Neuronal stem cell (in vitro differentiated cells): ENCODE data around the gene CXXC5.
A peak's percentile ranks its signal among the peaks of the same experiment; 100 is the strongest.

ENCODE experiments used
- DNase-seq: peaks from one replicate; pipeline ENCODE4 v3.0.0-alpha.2; 2013; ENCODE audit warnings: low spot score
- H2AFZ ChIP-seq: one replicate; pipeline ENCODE4 v1.6.1; 2013; ENCODE audit warnings: mild to moderate bottlenecking, low read length, inconsistent platforms
- H2AK5ac ChIP-seq: 2 replicates; pipeline ENCODE4 v1.6.1; 2013; ENCODE audit warnings: low read depth, mild to moderate bottlenecking, inconsistent platforms, low read length, moderate library complexity, mixed read lengths
- H2BK120ac ChIP-seq: 2 replicates; pipeline ENCODE4 v1.6.1; 2013; ENCODE audit warnings: low read depth, mild to moderate bottlenecking, inconsistent platforms, low read length, moderate library complexity, mixed read lengths
- H2BK12ac ChIP-seq: one replicate; pipeline ENCODE4 v1.6.1; 2013; ENCODE audit warnings: low read length, inconsistent platforms
- H2BK15ac ChIP-seq: 2 replicates; pipeline ENCODE4 v1.6.1; 2013; ENCODE audit warnings: mild to moderate bottlenecking, low read length, inconsistent platforms, mixed read lengths
- H2BK5ac ChIP-seq: one replicate; pipeline ENCODE4 v1.6.1; 2013; ENCODE audit warnings: inconsistent platforms, mild to moderate bottlenecking, low read length, moderate library complexity
- H3K14ac ChIP-seq: one replicate; pipeline ENCODE4 v1.6.1; 2013; ENCODE audit warnings: low read length, inconsistent platforms
- H3K18ac ChIP-seq: 2 replicates; pipeline ENCODE4 v1.6.1; 2013; ENCODE audit warnings: low read length, inconsistent platforms
- H3K23ac ChIP-seq: 2 replicates; pipeline ENCODE4 v1.6.1; 2013; ENCODE audit warnings: low read depth, mild to moderate bottlenecking, mixed read lengths, low read length, inconsistent platforms; ENCODE audit not compliant: poor library complexity
- H3K27ac ChIP-seq: replicated peaks from 3 replicates; pipeline ENCODE4 v1.5.1; 2013; ENCODE audit warnings: low read length, inconsistent platforms
- H3K27me3 ChIP-seq, 3 experiments: 2 replicates each; pipeline ENCODE4 v1.6.1; 2013; ENCODE audit warnings: low read length in 3 of 3, mild to moderate bottlenecking in 2 of 3, inconsistent platforms in 1 of 3, low read depth in 1 of 3, mixed read lengths in 1 of 3, moderate library complexity in 1 of 3; ENCODE audit not compliant: control insufficient read depth in 3 of 3, insufficient read depth in 3 of 3
- H3K36me3 ChIP-seq, 2 donors: replicated peaks in 1 of 2; 2 replicates each; pipeline ENCODE4 v1.6.1; 2013; ENCODE audit warnings: low read length in 2 of 2; ENCODE audit not compliant: control insufficient read depth in 2 of 2, insufficient read depth in 2 of 2
- H3K4ac ChIP-seq: 2 replicates; pipeline ENCODE4 v1.6.1; 2013; ENCODE audit warnings: inconsistent platforms, mild to moderate bottlenecking, low read length, moderate library complexity
- H3K4me1 ChIP-seq, 2 donors: 1 replicate in 1 of 2; 2 replicates in 1 of 2; pipeline ENCODE4 v1.6.1; 2013; ENCODE audit warnings: low read length in 2 of 2, low read depth in 1 of 2; ENCODE audit not compliant: control insufficient read depth in 2 of 2, insufficient read depth in 1 of 2
- H3K4me2 ChIP-seq: one replicate; pipeline ENCODE4 v1.6.1; 2013; ENCODE audit warnings: mild to moderate bottlenecking, low read length, inconsistent platforms; ENCODE audit not compliant: insufficient read depth, poor library complexity, severe bottlenecking
- H3K4me3 ChIP-seq, 2 donors: 2 replicates each; pipeline ENCODE4 v1.5.1; 2013; ENCODE audit warnings: low read length in 2 of 2, mild to moderate bottlenecking in 2 of 2, inconsistent platforms in 1 of 2, moderate library complexity in 1 of 2
- H3K79me1 ChIP-seq: one replicate; pipeline ENCODE4 v1.6.1; 2013; ENCODE audit warnings: low read depth, mild to moderate bottlenecking, inconsistent platforms, low read length, moderate library complexity
- H3K9ac ChIP-seq: one replicate; pipeline ENCODE4 v1.6.1; 2013; ENCODE audit warnings: mild to moderate bottlenecking, low read depth, low read length, inconsistent platforms; ENCODE audit not compliant: poor library complexity
- H3K9me3 ChIP-seq, 2 donors: replicated peaks in 1 of 2; 2 replicates each; pipeline versions ENCODE3 to v1.6.1; 2013; ENCODE audit warnings: low read length in 2 of 2, mild to moderate bottlenecking in 2 of 2, inconsistent platforms in 1 of 2, low read depth in 1 of 2, mixed read lengths in 1 of 2, moderate library complexity in 1 of 2; ENCODE audit not compliant: control insufficient read depth in 2 of 2, insufficient read depth in 1 of 2
- H4K8ac ChIP-seq: one replicate; pipeline ENCODE4 v1.6.1; 2013; ENCODE audit warnings: low read depth, mild to moderate bottlenecking, inconsistent platforms, low read length, moderate library complexity
- H4K91ac ChIP-seq: one replicate; pipeline ENCODE4 v1.6.1; 2013; ENCODE audit warnings: low read length, low read depth, mild to moderate bottlenecking, inconsistent platforms; ENCODE audit not compliant: poor library complexity
- WGBS, 2 donors: extraction: QIAGEN DNeasy Blood & Tissue Kit; methylation state at CpG; one replicate each; pipeline ENCODE4 v1.1.7; 2013; ENCODE audit warnings: missing lambda C conversion rate in 2 of 2, mixed read lengths in 1 of 2; ENCODE audit not compliant: insufficient read length in 2 of 2, insufficient replicate concordance in 1 of 2; ENCODE audit errors: extremely low coverage in 2 of 2; 5-methylcytosine and 5-hydroxymethylcytosine counted together

The CXXC5 gene

DNA sequence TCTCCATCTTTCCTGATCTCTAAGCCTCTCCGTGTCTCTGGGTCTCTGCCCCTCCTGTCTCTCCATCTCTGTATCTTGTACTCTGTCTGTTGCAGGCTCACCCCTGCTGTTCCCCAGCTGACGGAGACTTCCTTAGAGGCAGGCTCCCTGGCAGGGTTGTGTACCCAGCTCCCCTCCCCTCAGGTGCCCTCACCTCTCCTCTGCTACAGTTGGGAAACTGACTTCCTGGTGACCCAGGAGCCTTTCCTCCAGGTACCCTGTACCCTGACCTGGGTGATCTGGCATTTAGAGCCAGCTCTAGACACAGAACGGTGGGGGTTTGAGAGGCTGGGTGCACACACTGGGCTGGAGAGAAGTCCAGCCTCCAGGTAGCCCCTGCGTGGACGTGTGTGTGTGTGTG, 37.7 kb downstream of the CXXC5 start:
- H3K27me3 ChIP-seq: no peaks in the 10 kb centered on the region
- H2BK12ac ChIP-seq: no peak overlapping the region
- no peak overlapping the region for H4K91ac ChIP-seq
- no peak overlapping the region for H2BK5ac ChIP-seq
- peaks cover 7 to 56% of the 10 kb centered on the region in 2 donors for H3K36me3 ChIP-seq
- H2AFZ ChIP-seq: no peak overlapping the region
- no peak overlapping the region for H4K8ac ChIP-seq
- H3K9ac ChIP-seq: no peak overlapping the region
- no peak for DNase-seq
- H2AK5ac ChIP-seq: peak overlapping the region; percentile 88
- H3K4me3 ChIP-seq: no peak overlapping the region
- H3K4me1 ChIP-seq: peaks cover 43 to 54% of the 10 kb centered on the region in 2 donors
- H3K23ac ChIP-seq: no peak overlapping the region
- no peak overlapping the region for H3K14ac ChIP-seq
- no peak overlapping the region for H3K4ac ChIP-seq
- no peak overlapping the region for H3K4me2 ChIP-seq
- no peaks in the 10 kb centered on the region for H3K9me3 ChIP-seq
- H3K79me1 ChIP-seq: peaks cover 3% of the 10 kb centered on the region
- no CpG with 5 or more reads among the region's 5 CpGs for WGBS, 2 donors
- H3K27ac ChIP-seq: no peak overlapping the region
- no peak overlapping the region for H2BK120ac ChIP-seq
- no peak overlapping the region for H3K18ac ChIP-seq
- peak overlapping the region; percentile 3 for H2BK15ac ChIP-seq

DNA sequence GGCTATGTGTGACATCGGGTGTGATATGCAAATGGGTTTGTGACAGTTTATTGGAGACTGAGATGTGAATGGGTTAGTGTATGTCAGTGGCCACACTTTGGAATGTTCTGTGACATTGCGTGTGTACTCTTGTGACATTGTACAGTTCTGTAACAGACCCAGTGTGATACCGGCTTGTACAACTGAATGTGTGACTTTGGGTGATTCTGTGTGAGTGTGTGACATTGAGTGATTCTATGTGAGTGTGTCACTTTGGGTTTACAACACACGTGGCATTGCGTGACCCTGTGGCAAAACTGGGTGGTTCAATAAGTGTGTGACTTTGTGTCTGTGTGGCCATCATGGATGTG, 38.2 kb downstream of the CXXC5 start:
- no peak overlapping the region for H3K4ac ChIP-seq
- no CpG with 5 or more reads among the region's 5 CpGs for WGBS, 2 donors
- H2BK5ac ChIP-seq: no peak overlapping the region
- no peak for DNase-seq
- peak overlapping the region; percentile 12 for H2BK12ac ChIP-seq
- H3K4me2 ChIP-seq: no peak overlapping the region
- H4K91ac ChIP-seq: no peak overlapping the region
- H3K14ac ChIP-seq: no peak overlapping the region
- H4K8ac ChIP-seq: no peak overlapping the region
- H3K27ac ChIP-seq: no peak overlapping the region
- peaks cover 3 to 51% of the 10 kb centered on the region in 2 donors for H3K36me3 ChIP-seq
- peaks cover 3% of the 10 kb centered on the region for H3K79me1 ChIP-seq
- H3K23ac ChIP-seq: no peak overlapping the region
- no peak overlapping the region for H2AK5ac ChIP-seq
- no peak overlapping the region for H2BK15ac ChIP-seq
- no peaks in the 10 kb centered on the region for H3K9me3 ChIP-seq
- H2AFZ ChIP-seq: no peak overlapping the region
- no peak overlapping the region for H3K4me3 ChIP-seq
- H3K4me1 ChIP-seq: peaks cover 44 to 58% of the 10 kb centered on the region in 2 donors
- no peaks in the 10 kb centered on the region for H3K27me3 ChIP-seq
- no peak overlapping the region for H3K18ac ChIP-seq
- no peak overlapping the region for H2BK120ac ChIP-seq
- H3K9ac ChIP-seq: peak overlapping the region; percentile 38

DNA sequence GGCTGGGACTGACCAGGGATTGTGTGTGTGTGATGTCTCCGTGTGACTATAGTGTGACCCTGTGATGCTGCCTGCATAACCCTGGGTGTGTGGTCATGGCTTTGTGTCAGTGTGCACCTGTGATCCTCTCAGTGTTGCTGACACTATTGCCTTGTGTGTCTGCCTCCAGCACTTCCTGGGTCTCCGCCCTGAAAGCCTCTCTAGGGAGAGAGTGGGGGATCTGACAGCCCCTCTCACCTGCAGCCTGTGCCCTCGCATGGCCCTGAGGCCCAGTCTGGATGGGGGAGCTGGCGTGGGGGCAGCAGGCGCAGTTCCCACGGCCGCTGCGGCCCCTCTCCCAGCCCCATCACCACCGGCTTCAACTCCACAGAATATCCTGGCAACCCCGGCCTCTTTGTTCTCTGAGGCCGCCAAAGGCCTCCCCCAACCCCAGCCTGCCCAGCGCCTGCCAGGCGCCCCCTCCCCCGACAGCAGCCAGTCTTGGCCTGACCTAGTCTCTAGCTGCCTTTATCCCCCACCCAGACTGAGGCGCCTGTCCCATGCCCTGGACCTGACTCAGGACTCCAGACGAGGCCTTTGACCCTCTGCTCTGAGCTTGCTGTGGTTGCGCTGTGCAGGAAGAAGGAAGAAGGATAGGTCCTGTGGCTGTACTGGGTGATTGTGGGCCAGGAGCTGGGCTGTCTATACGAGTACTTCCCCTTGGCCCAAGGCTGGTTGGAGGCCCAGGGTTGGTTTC, 38.7 kb downstream of the CXXC5 start:
- no peak overlapping the region for H3K14ac ChIP-seq
- no peak overlapping the region for H3K27ac ChIP-seq
- no peak overlapping the region for H4K8ac ChIP-seq
- no peaks in the 10 kb centered on the region for H3K27me3 ChIP-seq
- no peak overlapping the region for H2BK5ac ChIP-seq
- peak overlapping the region; percentile 78 for H3K18ac ChIP-seq
- WGBS, 2 donors: no CpG with 5 or more reads among the region's 18 CpGs
- no peak overlapping the region for H3K23ac ChIP-seq
- H3K9ac ChIP-seq: peak overlapping the region; percentile 44
- H2BK15ac ChIP-seq: no peak overlapping the region
- peaks cover 44 to 59% of the 10 kb centered on the region in 2 donors for H3K4me1 ChIP-seq
- no peak overlapping the region for H2AK5ac ChIP-seq
- H3K9me3 ChIP-seq: no peaks in the 10 kb centered on the region
- H3K79me1 ChIP-seq: peaks cover 3% of the 10 kb centered on the region
- DNase-seq: no peak
- no peak overlapping the region for H3K4me2 ChIP-seq
- H3K4me3 ChIP-seq: no peak overlapping the region
- H2BK12ac ChIP-seq: peak overlapping the region; percentile 12
- H2BK120ac ChIP-seq: no peak overlapping the region
- H3K4ac ChIP-seq: no peak overlapping the region
- H2AFZ ChIP-seq: no peak overlapping the region
- H4K91ac ChIP-seq: no peak overlapping the region
- peaks cover 3 to 46% of the 10 kb centered on the region in 2 donors for H3K36me3 ChIP-seq

DNA sequence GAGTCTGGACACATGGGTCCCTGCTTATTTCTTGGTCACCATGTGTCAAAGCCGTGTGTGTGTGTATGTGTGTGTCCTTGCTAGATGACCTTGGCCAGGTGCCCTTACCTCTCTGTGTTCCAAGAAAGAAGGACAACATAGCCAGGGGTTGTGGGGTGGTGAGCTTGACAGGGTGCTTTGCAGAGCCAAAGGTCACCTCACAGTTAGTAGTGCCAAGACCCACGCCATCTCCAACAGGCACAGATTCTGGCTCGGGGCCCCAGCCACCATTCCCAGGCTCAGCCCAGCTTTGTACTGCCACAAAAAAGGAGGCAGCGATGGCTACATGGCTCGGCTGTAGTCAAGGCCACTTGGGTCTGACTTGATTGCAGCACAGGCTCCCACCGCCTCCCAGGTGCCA, 39.5 kb downstream of the CXXC5 start:
- no peak overlapping the region for H3K4ac ChIP-seq
- no peak overlapping the region for H4K8ac ChIP-seq
- H2BK5ac ChIP-seq: no peak overlapping the region
- H2BK12ac ChIP-seq: no peak overlapping the region
- DNase-seq: no peak
- no peak overlapping the region for H2AK5ac ChIP-seq
- no peak overlapping the region for H3K23ac ChIP-seq
- no CpG with 5 or more reads among the region's 6 CpGs for WGBS, 2 donors
- H2BK120ac ChIP-seq: no peak overlapping the region
- no peak overlapping the region for H2AFZ ChIP-seq
- no peak overlapping the region for H3K4me3 ChIP-seq
- H3K4me2 ChIP-seq: no peak overlapping the region
- H3K79me1 ChIP-seq: peaks cover 3% of the 10 kb centered on the region
- peak overlapping the region; percentile 57 for H3K18ac ChIP-seq
- H3K14ac ChIP-seq: no peak overlapping the region
- peaks cover 50 to 57% of the 10 kb centered on the region in 2 donors for H3K4me1 ChIP-seq
- H4K91ac ChIP-seq: no peak overlapping the region
- H3K9me3 ChIP-seq: no peaks in the 10 kb centered on the region
- H3K27me3 ChIP-seq: no peaks in the 10 kb centered on the region
- no peak overlapping the region for H3K27ac ChIP-seq
- H2BK15ac ChIP-seq: no peak overlapping the region
- peaks cover 0 to 39% of the 10 kb centered on the region in 2 donors for H3K36me3 ChIP-seq
- H3K9ac ChIP-seq: no peak overlapping the region
